ENCODE measurements around the gene SLC51B. TPM values are rescaled to one million over a fixed set of nuclear protein-coding genes. Genes with fewer than 3 reads are reported as not detected.
A peak's percentile ranks its signal among the peaks of the same experiment; 100 is the strongest.
"Not testable (repeated sequence)": the region's sequence is repeated elsewhere in the genome, so short reads cannot be mapped to it uniquely, and the experiment has no call there.

Gene SLC51B
- total RNA-seq, 1 donor = not detected

- no peak overlapping the region for H3K4me3 ChIP-seq (ENCODE audit: low read depth, low read length)
- peak; percentile 46 for DNase-seq (ENCODE audit: low read depth)
- TF ChIP-seq CTCF (IDR thresholded peaks at IDR 0.05; ENCODE audit: insufficient read depth, low read depth, low read length) = no peak
These were observed 49.3 kb downstream of the SLC51B start for GRCh38 chr15:65094294-65094995.

GRCh38 chr15:65095011-65095746, 50.0 kb downstream of the SLC51B start:
- TF ChIP-seq CTCF (IDR thresholded peaks at IDR 0.05; ENCODE audit: insufficient read depth, low read depth, low read length) = no peak
- no peak overlapping the region for H3K4me3 ChIP-seq (ENCODE audit: low read depth, low read length)
- DNase-seq (ENCODE audit: low read depth) = peak; percentile 44

- TF ChIP-seq CTCF (IDR thresholded peaks at IDR 0.05; ENCODE audit: insufficient read depth, low read depth, low read length) = no peak
- no peak for DNase-seq (ENCODE audit: low read depth)
- no peak overlapping the region for H3K4me3 ChIP-seq (ENCODE audit: low read depth, low read length)
These were observed 50.5 kb downstream of the SLC51B start for GRCh38 chr15:65095747-65096104.

- DNase-seq (ENCODE audit: low read depth) = no peak
- TF ChIP-seq CTCF (IDR thresholded peaks at IDR 0.05; ENCODE audit: insufficient read depth, low read depth, low read length) = no peak
- no peak overlapping the region for H3K4me3 ChIP-seq (ENCODE audit: low read depth, low read length)
These were observed 51.5 kb downstream of the SLC51B start for GRCh38 chr15:65096481-65097385.

- no peak overlapping the region for H3K4me3 ChIP-seq (ENCODE audit: low read depth, low read length)
- no peak for TF ChIP-seq CTCF (IDR thresholded peaks at IDR 0.05; ENCODE audit: insufficient read depth, low read depth, low read length)
- no peak for DNase-seq (ENCODE audit: low read depth)
These were observed 52.6 kb downstream of the SLC51B start for GRCh38 chr15:65097651-65098263.

GRCh38 chr15:65099336-65099735, 54.1 kb downstream of the SLC51B start:
- TF ChIP-seq CTCF (IDR thresholded peaks at IDR 0.05; ENCODE audit: insufficient read depth, low read depth, low read length) = no peak
- no peak for DNase-seq (ENCODE audit: low read depth)
- no peak overlapping the region for H3K4me3 ChIP-seq (ENCODE audit: low read depth, low read length)

- not testable (repeated sequence) for H3K4me3 ChIP-seq (ENCODE audit: low read depth, low read length); DNase-seq (ENCODE audit: low read depth)
These were observed 54.6 kb downstream of the SLC51B start for GRCh38 chr15:65099801-65100200.

All from fibroblast of villous mesenchyme (primary cell).